ENCODE measurements around the gene SCT. TPM values are rescaled to one million over a fixed set of nuclear protein-coding genes. Genes with fewer than 3 reads are reported as not detected.

The SCT gene
- total RNA-seq, 1 donor from 2014 or later = 2.9 TPM

GRCh38 chr11:610146-610801, 16.7 kb downstream of the SCT start:
- Mint-ChIP-seq H3K27ac (no peak overlapping the region), H3K27me3 (no peaks in the 10 kb centered on the region), H3K36me3 (ENCODE audit: insufficient read depth) (peaks cover 12% of the 10 kb centered on the region), H3K4me3 (ENCODE audit: low read depth) (no peak overlapping the region), H3K4me1 (ENCODE audit: low read depth) (peaks cover under 1% of the 10 kb centered on the region), H3K9me3 (ENCODE audit: low read depth) (no peaks in the 10 kb centered on the region)
- no peak for DNase-seq (ENCODE audit: low spot score, unreplicated experiment)
- TF ChIP-seq, protein P1, sequence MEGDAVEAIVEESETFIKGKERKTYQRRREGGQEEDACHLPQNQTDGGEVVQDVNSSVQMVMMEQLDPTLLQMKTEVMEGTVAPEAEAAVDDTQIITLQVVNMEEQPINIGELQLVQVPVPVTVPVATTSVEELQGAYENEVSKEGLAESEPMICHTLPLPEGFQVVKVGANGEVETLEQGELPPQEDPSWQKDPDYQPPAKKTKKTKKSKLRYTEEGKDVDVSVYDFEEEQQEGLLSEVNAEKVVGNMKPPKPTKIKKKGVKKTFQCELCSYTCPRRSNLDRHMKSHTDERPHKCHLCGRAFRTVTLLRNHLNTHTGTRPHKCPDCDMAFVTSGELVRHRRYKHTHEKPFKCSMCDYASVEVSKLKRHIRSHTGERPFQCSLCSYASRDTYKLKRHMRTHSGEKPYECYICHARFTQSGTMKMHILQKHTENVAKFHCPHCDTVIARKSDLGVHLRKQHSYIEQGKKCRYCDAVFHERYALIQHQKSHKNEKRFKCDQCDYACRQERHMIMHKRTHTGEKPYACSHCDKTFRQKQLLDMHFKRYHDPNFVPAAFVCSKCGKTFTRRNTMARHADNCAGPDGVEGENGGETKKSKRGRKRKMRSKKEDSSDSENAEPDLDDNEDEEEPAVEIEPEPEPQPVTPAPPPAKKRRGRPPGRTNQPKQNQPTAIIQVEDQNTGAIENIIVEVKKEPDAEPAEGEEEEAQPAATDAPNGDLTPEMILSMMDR (IDR thresholded peaks at IDR 0.05; ENCODE audit: unreplicated experiment) = no peak

GRCh38 chr11:609341-609811, 17.6 kb downstream of the SCT start:
- H3K27me3 Mint-ChIP-seq = no peaks in the 10 kb centered on the region
- DNase-seq (ENCODE audit: low spot score, unreplicated experiment) = no peak
- H3K9me3 Mint-ChIP-seq (ENCODE audit: low read depth) = no peaks in the 10 kb centered on the region
- H3K4me3 Mint-ChIP-seq (ENCODE audit: low read depth) = no peak overlapping the region
- H3K4me1 Mint-ChIP-seq (ENCODE audit: low read depth) = no peaks in the 10 kb centered on the region
- H3K36me3 Mint-ChIP-seq (ENCODE audit: insufficient read depth) = peaks cover 12% of the 10 kb centered on the region
- no peak overlapping the region for H3K27ac Mint-ChIP-seq
- TF ChIP-seq, protein P1 (IDR thresholded peaks at IDR 0.05; ENCODE audit: unreplicated experiment) = no peak

DNA sequence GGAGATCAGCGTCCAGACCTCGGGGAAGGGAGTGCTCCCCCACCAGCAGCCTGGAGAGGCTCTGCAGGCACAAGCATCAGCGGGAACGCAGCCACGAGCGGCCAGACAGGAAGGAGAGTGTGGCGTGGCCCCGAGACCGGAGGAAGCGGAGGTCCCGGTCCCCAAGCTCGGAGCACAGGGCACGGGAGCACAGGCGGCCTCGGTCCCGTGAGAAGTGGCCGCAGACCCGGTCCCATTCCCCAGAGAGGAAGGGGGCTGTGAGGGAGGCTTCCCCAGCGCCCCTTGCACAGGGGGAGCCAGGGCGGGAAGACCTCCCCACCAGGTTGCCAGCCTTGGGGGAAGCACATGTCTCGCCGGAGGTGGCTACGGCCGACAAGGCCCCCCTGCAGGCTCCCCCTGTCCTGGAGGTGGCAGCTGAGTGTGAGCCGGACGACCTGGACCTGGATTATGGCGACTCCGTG, 18.2 kb downstream of the SCT start:
- Mint-ChIP-seq H3K9me3 (ENCODE audit: low read depth) (no peaks in the 10 kb centered on the region), H3K27me3 (no peaks in the 10 kb centered on the region), H3K27ac (no peak overlapping the region), H3K36me3 (ENCODE audit: insufficient read depth) (peaks cover 15% of the 10 kb centered on the region), H3K4me3 (ENCODE audit: low read depth) (no peak overlapping the region), H3K4me1 (ENCODE audit: low read depth) (no peaks in the 10 kb centered on the region)
- TF ChIP-seq, protein P1 (IDR thresholded peaks at IDR 0.05; ENCODE audit: unreplicated experiment) = no peak
- no peak for DNase-seq (ENCODE audit: low spot score, unreplicated experiment)

DNA sequence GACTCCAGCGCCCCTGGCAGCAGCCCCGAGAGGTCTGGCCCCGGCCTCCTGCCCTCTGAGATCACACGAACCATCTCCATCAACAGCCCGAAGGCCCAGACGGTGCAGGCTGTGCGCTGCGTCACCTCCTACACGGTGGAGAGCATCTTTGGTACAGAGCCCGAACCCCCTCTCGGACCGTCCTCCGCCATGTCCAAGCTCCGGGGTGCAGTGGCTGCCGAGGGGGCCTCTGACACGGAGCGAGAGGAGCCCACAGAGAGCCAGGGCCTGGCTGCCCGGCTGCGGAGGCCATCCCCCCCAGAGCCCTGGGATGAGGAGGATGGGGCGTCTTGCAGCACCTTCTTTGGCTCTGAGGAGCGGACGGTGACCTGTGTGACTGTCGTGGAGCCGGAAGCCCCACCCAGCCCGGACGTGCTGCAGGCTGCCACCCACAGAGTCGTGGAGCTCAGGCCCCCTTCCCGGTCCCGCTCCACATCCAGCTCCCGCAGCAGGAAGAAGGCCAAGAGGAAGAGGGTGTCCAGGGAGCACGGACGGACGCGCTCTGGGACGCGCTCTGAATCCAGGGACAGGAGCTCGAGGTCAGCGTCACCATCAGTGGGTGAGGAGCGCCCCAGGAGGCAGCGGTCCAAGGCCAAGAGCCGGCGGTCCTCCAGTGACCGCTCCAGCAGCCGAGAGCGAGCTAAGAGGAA, 18.9 kb downstream of the SCT start:
- H3K36me3 Mint-ChIP-seq (ENCODE audit: insufficient read depth) = peaks cover 17% of the 10 kb centered on the region
- peak overlapping the region; percentile 16 for H3K27ac Mint-ChIP-seq
- H3K9me3 Mint-ChIP-seq (ENCODE audit: low read depth) = no peaks in the 10 kb centered on the region
- TF ChIP-seq, protein P1 (IDR thresholded peaks at IDR 0.05; ENCODE audit: unreplicated experiment) = no peak
- no peak overlapping the region for H3K4me3 Mint-ChIP-seq (ENCODE audit: low read depth)
- no peaks in the 10 kb centered on the region for H3K27me3 Mint-ChIP-seq
- no peaks in the 10 kb centered on the region for H3K4me1 Mint-ChIP-seq (ENCODE audit: low read depth)
- no peak for DNase-seq (ENCODE audit: low spot score, unreplicated experiment)

DNA sequence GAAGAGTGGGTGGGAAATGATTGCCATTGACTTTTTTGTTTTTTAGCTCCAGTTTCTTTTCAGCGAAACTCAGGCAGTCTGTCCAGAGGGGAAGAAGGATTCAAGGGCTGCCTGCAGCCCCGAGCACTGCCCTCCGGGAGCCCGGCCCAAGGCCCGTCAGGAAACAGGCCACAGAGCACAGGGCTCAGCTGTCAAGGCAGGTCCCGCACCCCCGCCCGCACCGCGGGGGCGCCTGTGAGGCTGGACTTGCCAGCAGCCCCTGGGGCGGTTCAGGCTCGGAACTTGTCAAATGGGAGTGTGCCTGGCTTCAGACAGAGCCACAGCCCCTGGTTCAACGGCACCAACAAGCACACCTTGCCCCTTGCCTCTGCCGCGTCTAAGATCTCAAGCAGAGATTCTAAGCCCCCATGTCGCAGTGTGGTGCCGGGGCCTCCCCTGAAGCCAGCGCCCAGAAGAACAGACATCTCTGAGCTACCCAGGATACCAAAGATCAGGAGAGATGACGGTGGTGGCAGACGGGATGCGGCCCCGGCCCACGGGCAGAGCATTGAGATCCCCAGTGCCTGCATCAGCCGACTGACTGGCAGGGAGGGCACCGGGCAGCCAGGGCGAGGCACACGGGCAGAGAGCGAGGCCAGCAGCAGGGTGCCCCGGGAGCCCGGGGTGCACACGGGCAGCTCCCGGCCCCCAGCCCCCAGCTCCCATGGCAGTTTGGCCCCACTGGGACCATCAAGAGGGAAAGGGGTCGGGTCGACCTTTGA, 19.8 kb downstream of the SCT start:
- H3K27me3 Mint-ChIP-seq = no peaks in the 10 kb centered on the region
- H3K4me3 Mint-ChIP-seq (ENCODE audit: low read depth) = no peak overlapping the region
- no peak for DNase-seq (ENCODE audit: low spot score, unreplicated experiment)
- no peaks in the 10 kb centered on the region for H3K4me1 Mint-ChIP-seq (ENCODE audit: low read depth)
- peak overlapping the region; percentile 78 for H3K27ac Mint-ChIP-seq
- no peaks in the 10 kb centered on the region for H3K9me3 Mint-ChIP-seq (ENCODE audit: low read depth)
- TF ChIP-seq, protein P1 (IDR thresholded peaks at IDR 0.05; ENCODE audit: unreplicated experiment) = no peak
- H3K36me3 Mint-ChIP-seq (ENCODE audit: insufficient read depth) = peaks cover 17% of the 10 kb centered on the region
